ENCODE results near the gene HSFX4.
"Not testable (repeated sequence)": the region's sequence is repeated elsewhere in the genome, so short reads cannot be mapped to it uniquely, and the experiment has no call there.

DNA sequence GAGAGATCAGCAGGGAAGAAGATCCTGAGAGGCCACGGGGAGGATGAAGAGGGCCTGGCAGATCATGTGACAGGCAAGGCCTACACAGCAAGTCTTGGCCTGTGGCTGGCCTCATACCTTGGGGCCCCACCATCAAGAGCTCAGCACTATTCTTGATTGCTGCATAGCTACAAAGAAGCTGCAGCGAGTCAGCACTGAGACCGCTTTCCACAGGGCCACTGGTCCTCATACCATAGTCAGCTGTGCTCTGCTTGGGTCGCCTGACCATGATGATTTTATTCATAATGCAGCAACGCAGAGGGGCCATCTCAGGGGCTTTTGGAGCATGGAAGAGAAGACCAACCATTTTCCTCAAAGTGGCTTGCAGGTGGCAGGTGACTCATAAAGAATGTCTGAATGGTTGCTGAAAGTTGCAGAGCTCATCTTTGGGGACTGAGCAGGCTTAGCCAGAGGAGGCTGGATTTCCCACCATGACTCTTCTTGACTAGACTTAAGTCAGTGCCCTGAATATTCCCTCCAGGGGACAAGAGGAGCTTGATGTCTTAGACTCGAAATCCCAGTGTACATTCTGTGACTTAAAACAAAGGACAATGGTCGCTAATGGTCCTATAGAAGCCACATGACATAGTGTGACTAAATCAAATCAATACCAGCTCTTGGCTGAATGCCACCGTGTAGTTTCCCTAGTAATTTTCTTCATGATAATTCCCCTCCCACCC, 2.0 kb upstream of the HSFX4 start:
- not testable (repeated sequence) for TF ChIP-seq REST (IDR thresholded peaks at IDR 0.05; ENCODE audit: unreplicated experiment); EZH2phosphoT487 (IDR thresholded peaks at IDR 0.05; ENCODE audit: unreplicated experiment); EZH2 (IDR thresholded peaks at IDR 0.05; ENCODE audit: low read depth, unreplicated experiment); STAT1 (IDR thresholded peaks at IDR 0.05; ENCODE audit: unreplicated experiment); JUNB (IDR thresholded peaks at IDR 0.05; ENCODE audit: unreplicated experiment)
- TF ChIP-seq, protein P1, sequence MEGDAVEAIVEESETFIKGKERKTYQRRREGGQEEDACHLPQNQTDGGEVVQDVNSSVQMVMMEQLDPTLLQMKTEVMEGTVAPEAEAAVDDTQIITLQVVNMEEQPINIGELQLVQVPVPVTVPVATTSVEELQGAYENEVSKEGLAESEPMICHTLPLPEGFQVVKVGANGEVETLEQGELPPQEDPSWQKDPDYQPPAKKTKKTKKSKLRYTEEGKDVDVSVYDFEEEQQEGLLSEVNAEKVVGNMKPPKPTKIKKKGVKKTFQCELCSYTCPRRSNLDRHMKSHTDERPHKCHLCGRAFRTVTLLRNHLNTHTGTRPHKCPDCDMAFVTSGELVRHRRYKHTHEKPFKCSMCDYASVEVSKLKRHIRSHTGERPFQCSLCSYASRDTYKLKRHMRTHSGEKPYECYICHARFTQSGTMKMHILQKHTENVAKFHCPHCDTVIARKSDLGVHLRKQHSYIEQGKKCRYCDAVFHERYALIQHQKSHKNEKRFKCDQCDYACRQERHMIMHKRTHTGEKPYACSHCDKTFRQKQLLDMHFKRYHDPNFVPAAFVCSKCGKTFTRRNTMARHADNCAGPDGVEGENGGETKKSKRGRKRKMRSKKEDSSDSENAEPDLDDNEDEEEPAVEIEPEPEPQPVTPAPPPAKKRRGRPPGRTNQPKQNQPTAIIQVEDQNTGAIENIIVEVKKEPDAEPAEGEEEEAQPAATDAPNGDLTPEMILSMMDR (conservative IDR thresholded peaks at IDR 0.05; ENCODE audit: low read depth in 2 of 2): not testable (repeated sequence)
